Keratinocyte (primary cell): ENCODE measurements around the gene PTPN23. TPM values are rescaled to one million over a fixed set of nuclear protein-coding genes. Genes with fewer than 3 reads are reported as not detected.

ENCODE experiments used
- DNase-seq: peaks from one replicate; pipeline ENCODE4 v3.0.0-alpha.2; 2011; ENCODE audit warnings: low read depth, missing footprints, low spot score
- FAIRE-seq: peaks from 2 replicates; lab custom pipeline; 2011; peaks lifted over from hg19 to GRCh38; lab: Jason Lieb, UNC
- H2AFZ ChIP-seq: 2 replicates; pipeline ENCODE4 v1.6.0; 2012; ENCODE audit warnings: low read length, control low read depth, inconsistent platforms; ENCODE audit not compliant: control insufficient read depth
- H3K27ac ChIP-seq: 2 replicates; pipeline ENCODE4 v1.5.1; 2011; ENCODE audit warnings: low read length; ENCODE audit not compliant: control insufficient read depth, insufficient read depth
- H3K27me3 ChIP-seq: 3 replicates; pipeline ENCODE4 v1.6.0; 2011; ENCODE audit warnings: low read length; ENCODE audit not compliant: control insufficient read depth, insufficient read depth; ENCODE audit errors: extremely low read depth
- H3K36me3 ChIP-seq, 2 experiments: 2 replicates in 1 of 2; 3 replicates in 1 of 2; pipeline ENCODE4 v1.5.1; 2011; ENCODE audit warnings: low read length in 2 of 2, mild to moderate bottlenecking in 1 of 2; ENCODE audit not compliant: control insufficient read depth in 2 of 2, insufficient read depth in 2 of 2; ENCODE audit errors: extremely low read depth in 1 of 2
- H3K4me1 ChIP-seq: 3 replicates; pipeline ENCODE4 v1.5.1; 2011; ENCODE audit warnings: low read length; ENCODE audit not compliant: control insufficient read depth, insufficient read depth; ENCODE audit errors: extremely low read depth
- H3K4me2 ChIP-seq: 3 replicates; pipeline ENCODE4 v1.6.0; 2011; ENCODE audit warnings: low read depth, low read length; ENCODE audit not compliant: control insufficient read depth, insufficient read depth; ENCODE audit errors: extremely low read depth
- H3K4me3 ChIP-seq, 3 experiments: fragments of 200-600 bp in 1 of 3; sonication (generic) in 1 of 3; 2 replicates in 2 of 3; 3 replicates in 1 of 3; pipeline ENCODE4 v1.5.1; 2011 to 2016; ENCODE audit warnings: low read length in 3 of 3, mild to moderate bottlenecking in 3 of 3, control low read depth in 2 of 3, inconsistent platforms in 1 of 3, low read depth in 1 of 3, mixed read lengths in 1 of 3, mixed run types in 1 of 3, moderate library complexity in 1 of 3; ENCODE audit not compliant: control insufficient read depth in 2 of 3, insufficient read depth in 2 of 3; ENCODE audit errors: extremely low read depth in 1 of 3
- H3K79me2 ChIP-seq: 2 replicates; pipeline ENCODE4 v1.6.0; 2012; ENCODE audit warnings: low read length; ENCODE audit not compliant: control insufficient read depth, insufficient read depth
- H3K9ac ChIP-seq: 3 replicates; pipeline ENCODE4 v1.6.0; 2011; ENCODE audit warnings: low read length; ENCODE audit not compliant: control insufficient read depth, insufficient read depth; ENCODE audit errors: extremely low read depth
- H3K9me1 ChIP-seq: 3 replicates; pipeline ENCODE4 v1.6.0; 2011; ENCODE audit warnings: low read length; ENCODE audit not compliant: control insufficient read depth, insufficient read depth; ENCODE audit errors: extremely low read depth
- H3K9me3 ChIP-seq: 2 replicates; pipeline ENCODE4 v1.5.1; 2012; ENCODE audit warnings: low read depth, low read length; ENCODE audit not compliant: control insufficient read depth
- H4K20me1 ChIP-seq: 3 replicates; pipeline ENCODE4 v1.6.0; 2011; ENCODE audit warnings: low read length; ENCODE audit not compliant: control insufficient read depth, insufficient read depth; ENCODE audit errors: extremely low read depth
- CTCF ChIP-seq, 3 experiments: IDR thresholded peaks in 1 of 3; conservative IDR thresholded peaks in 1 of 3; optimal IDR thresholded peaks in 1 of 3; 2 replicates in 2 of 3; 3 replicates in 1 of 3; pipeline versions ENCODE3 to v1.5.1; 2011; ENCODE audit warnings: low read length in 3 of 3, mild to moderate bottlenecking in 3 of 3, moderate library complexity in 2 of 3, control low read depth in 1 of 3, inconsistent platforms in 1 of 3; ENCODE audit not compliant: insufficient read depth in 2 of 3; ENCODE audit errors: extremely low read depth in 1 of 3
- EZH2 ChIP-seq: IDR thresholded peaks from one replicate; pipeline ENCODE4 v1.6.1; 2012; ENCODE audit warnings: inconsistent platforms, mild to moderate bottlenecking, low read length, moderate library complexity
- dilution Hi-C: fragments of 300-500 bp; cut with MboI; formaldehyde crosslinking; loops from one replicate; pipeline ENCODE4 v1.7.0; 2020; ENCODE audit warnings: low sequenced_read_pairs; ENCODE audit not compliant: extremely low pct_ligation_motif_present
- polyA plus RNA-seq, 5 experiments: library from polyadenylated mRNA; depleted of rRNA in 3 of 5; stranded (reverse) in 3 of 5; stranded (forward) in 1 of 5; unstranded in 1 of 5; fragments of >200 nt; gene quantifications; 1 replicate in 1 of 5; 2 replicates in 3 of 5; 3 replicates in 1 of 5; pipeline versions ENCODE4 v1.2.1 to v1.2.3, GENCODE V29; 2011 to 2012; ENCODE audit warnings: missing spikeins in 2 of 5, low read depth in 1 of 5, low replicate concordance in 1 of 5

The PTPN23 gene
- polyA plus RNA-seq, 1 donor (not counting 4 experiments of a cell fraction or from before 2014, with no cell fraction given): 1.3 TPM

- Histone ChIP-seq H3K27ac (no peak overlapping the region), H3K36me3 (peaks cover 4 to 18% of the 10 kb centered on the region in 2 experiments), H3K27me3 (no peaks in the 10 kb centered on the region), H3K9me1 (peaks cover 2% of the 10 kb centered on the region), H3K9ac (no peak overlapping the region), H3K4me2 (no peak overlapping the region), H2AFZ (no peak overlapping the region), H3K79me2 (peaks cover 81% of the 10 kb centered on the region), H3K4me3 (no peak overlapping the region), H3K4me1 (peaks cover 6% of the 10 kb centered on the region), H4K20me1 (peaks cover 3% of the 10 kb centered on the region), H3K9me3 (no peaks in the 10 kb centered on the region)
- no peak for DNase-seq
- TF ChIP-seq EZH2 (no peak), CTCF (optimal IDR thresholded peaks at IDR 0.05 in 1 of 3, IDR thresholded peaks at IDR 0.05 in 1 of 3, conservative IDR thresholded peaks at IDR 0.05 in 1 of 3; ENCODE audit: extremely low read depth in 1 of 3, insufficient read depth in 2 of 3, low read length in 3 of 3) (no peak)
- dilution Hi-C loops: no loop called here
- no peak for FAIRE-seq
Observed at GRCh38 chr3:47385796-47386195, 5.0 kb downstream of the PTPN23 start.

- dilution Hi-C loops: no loop called here
- no peak overlapping the region for H2AFZ ChIP-seq
- H3K36me3 ChIP-seq: peaks cover 4 to 18% of the 10 kb centered on the region in 2 experiments
- peaks cover 8% of the 10 kb centered on the region for H3K9me1 ChIP-seq
- TF ChIP-seq EZH2 (no peak), CTCF (optimal IDR thresholded peaks at IDR 0.05 in 1 of 3, IDR thresholded peaks at IDR 0.05 in 1 of 3, conservative IDR thresholded peaks at IDR 0.05 in 1 of 3; ENCODE audit: extremely low read depth in 1 of 3, insufficient read depth in 2 of 3, low read length in 3 of 3) (no peak)
- peaks cover 16% of the 10 kb centered on the region for H4K20me1 ChIP-seq
- H3K79me2 ChIP-seq: peaks cover 67% of the 10 kb centered on the region
- no peak overlapping the region for H3K27ac ChIP-seq
- peaks cover 9% of the 10 kb centered on the region for H3K4me1 ChIP-seq
- H3K27me3 ChIP-seq: no peaks in the 10 kb centered on the region
- no peaks in the 10 kb centered on the region for H3K9me3 ChIP-seq
- no peak overlapping the region for H3K4me2 ChIP-seq
- DNase-seq: no peak
- no peak overlapping the region for H3K4me3 ChIP-seq
- no peak for FAIRE-seq
- no peak overlapping the region for H3K9ac ChIP-seq
Observed at GRCh38 chr3:47392933-47393332, 12.1 kb downstream of the PTPN23 start.
